HG03064 (cell line): ENCODE results near the gene TESK1.
"Not testable (repeated sequence)": the region's sequence is repeated elsewhere in the genome, so short reads cannot be mapped to it uniquely, and the experiment has no call there.

Experiments
- ATAC-seq: cut with Tn5 transposase; IDR thresholded peaks from one replicate; pipeline ENCODE4 v1.9.1; 2021; ENCODE audit warnings: low read depth; ENCODE audit not compliant: unreplicated experiment

TESK1 gene

DNA sequence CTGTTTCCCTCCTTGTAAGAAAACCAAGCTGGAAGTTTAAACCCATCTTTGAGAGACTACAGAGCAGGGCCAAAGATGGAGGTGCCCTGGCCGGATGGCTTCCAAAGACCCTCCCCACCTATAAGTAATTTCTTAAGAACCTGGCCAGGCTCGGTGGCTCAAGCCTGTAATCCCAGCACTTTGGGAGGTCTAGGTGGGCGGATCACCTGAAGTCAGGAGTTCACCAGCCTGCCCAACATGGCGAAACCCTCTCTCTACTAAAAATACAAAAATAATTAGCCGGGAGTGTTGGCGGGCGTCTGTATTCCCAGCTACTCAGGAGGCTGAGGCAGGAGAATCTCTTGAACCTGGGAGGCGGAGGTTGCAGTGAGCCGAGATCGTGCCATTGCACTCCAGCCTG lies 40.7 kb downstream of the TESK1 start:
- ATAC-seq = not testable (repeated sequence)

DNA sequence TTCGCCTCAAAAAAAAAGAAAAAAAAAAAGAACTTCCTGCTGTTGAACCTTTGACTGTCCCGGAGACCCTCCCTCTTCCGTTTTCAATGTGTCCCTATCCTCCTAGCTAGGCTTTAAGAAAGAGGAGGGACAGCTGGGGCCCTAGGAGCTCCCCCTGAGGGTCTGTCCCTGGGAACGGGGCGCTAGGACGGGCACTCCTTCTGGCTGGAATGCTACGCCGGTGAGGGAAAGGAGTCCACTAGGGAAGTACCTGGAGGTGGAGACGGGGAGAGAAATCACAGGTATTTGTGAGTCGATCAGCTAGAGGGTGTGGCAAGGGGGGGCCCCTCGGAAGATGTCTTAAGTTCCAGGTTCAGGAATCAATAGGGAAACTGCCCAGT lies 41.1 kb downstream of the TESK1 start:
- ATAC-seq = no peak

DNA sequence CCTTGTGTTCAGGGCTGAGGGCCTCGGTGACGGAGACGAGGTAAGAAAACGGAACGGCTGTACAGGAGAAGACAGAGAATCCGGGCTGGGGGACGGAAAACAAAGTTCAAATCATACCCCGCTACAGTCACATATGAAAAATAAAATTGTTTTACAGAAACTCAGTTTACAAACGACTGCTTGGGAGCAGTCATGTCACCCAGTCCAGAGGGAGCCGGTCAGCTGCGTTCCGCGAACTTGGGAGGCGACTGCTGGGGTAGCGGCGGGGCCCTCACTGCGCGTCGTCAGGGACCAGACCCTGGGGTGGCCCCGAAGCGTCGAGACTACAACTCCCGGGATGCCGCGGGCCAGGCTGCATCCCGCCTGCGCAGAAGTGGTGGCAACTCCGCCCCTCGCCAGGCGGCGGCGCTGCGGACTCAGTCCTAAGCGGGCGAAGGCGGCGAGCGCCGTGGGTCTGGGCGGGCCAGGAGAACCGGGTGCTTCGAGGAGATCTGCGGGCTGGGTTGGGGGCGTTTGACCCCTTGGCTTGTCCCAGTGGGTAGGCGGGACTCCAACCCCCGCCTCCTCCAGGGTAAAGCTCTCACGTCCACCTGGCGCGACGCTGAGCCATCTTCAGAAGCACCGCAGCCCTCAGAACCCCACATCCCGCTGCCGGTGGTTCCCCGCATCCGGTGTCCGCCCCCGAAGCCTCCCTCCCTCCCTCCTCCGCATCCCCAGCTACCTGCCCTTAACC lies 41.6 kb downstream of the TESK1 start:
- peak; percentile 81 for ATAC-seq

DNA sequence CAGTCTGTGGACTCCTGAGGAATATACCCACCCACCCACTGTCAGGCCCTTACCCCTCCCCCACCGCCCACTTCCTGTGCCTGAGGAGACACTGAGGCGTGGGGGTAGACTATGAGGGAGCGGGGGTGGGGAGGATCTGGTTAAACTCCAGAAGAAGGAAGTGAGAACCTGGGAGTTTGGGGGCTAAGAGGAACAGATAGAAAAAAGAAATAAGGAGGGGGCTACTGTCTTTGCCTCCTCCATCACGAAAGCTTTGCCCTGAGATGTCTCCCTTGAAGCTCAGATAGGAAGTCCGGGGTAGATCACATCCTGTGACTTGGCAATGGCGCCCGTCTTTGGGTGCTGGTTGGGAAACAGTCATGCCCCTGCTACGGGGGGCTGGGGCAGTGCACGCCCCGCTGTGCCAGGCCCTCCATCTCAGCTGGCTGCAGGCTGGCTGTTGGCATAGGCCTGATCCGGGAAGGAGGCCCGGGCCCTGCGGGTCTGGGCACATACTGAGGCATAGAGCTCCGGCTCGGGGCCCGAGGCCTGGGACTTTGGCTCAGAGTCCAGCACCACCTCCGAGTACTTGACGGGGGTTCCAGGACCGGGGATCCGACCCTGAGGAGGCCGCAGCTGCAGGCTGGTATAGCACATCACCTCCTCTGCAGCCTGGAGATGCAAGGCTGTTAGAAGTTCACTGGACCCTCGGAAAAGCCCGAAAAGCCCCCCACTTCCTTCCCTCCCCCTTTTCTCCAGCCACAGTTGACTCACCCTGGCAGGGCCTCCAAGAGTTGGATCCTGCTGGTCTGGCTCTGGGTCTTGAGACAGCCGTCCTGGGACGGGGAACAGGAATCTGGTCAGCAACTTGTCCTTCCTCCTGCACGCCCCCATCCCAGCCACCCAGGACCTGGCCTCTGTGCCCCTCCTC lies 44.6 kb downstream of the TESK1 start:
- no peak for ATAC-seq

DNA sequence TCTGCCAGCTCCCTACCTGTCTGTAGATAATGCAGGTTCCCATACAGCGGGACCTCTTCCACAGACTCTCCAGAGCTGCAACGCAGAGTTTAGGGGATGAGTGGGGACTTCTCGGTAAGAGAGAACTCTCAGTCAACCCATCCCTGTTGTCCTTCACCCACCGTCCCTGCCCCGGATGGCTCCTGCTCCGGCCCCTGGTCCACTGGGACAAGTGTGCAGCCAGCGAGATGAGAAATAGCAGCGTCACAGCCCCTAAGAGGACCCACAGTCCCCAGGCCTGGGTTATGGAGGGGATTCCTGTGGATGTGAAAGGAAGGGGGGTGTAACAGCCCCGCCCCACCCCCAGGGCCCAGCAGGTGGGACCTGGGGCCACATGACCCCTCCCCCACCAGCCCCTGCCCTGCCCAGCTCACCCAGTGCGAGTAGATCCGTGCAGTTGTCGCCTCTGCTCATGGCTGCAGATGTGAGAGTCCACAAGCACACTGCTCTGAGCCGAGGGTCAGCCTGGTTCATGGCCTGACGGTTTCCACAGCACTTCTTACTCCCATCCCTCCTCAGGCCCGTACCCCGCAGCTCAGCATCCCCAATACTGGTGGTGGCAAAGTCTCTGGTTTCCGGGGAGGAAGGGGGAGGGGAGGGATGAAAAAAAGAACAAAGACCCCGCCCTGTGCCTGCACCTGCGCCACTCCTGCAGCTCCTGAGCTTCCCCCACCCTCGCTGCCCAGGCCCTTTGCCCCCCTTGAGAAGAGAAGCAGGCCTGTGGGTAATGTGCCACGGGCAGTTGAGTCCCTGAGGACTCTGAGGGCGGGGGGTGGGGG lies 45.5 kb downstream of the TESK1 start, which contains the start of gene SIT1:
SIT1 (minus strand) TSS at position 591 of the 818 bp plus-strand sequence; CDS start at position 513, 78 bp downstream.
- ATAC-seq = no peak

DNA sequence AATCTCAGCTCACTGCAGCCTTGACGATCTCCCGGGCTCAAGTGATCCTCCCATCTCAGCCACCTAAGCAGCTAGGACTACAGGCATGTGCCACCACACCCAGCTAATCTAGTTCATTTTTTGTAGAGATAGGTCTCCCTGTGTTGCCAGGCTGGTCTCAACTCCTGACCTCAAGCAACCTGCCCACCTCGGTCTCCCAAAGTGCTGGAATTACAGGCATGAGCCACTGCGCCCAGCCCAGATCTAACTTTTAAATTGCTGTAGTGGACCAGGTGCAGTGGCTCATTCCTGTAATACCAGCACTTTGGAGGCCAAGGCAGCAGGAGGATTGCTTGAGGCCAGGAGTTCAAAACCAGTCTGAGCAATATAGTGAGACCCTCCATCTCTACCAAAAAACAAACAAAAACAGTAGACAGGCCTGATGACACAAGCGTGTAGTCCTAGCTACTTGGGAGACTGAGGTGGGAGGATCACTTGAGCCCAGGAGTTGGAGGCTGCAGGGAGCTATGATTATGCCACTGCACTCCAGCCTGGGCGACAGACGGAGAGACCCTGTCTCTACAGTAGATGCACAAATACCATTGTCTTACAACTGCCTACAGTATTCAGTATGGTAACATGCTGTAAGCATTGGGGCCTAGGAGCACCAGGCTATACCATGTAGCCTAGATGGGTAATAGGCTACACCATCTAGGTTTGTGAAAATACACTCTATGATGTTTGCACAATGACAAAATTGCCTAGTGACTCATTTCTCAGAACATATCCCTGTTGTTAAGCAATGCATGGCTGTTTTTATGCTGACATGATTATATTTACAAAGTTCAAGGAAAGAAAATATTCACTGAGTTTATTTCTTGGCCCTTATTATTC lies 47.1 kb downstream of the TESK1 start:
- ATAC-seq = no peak

DNA sequence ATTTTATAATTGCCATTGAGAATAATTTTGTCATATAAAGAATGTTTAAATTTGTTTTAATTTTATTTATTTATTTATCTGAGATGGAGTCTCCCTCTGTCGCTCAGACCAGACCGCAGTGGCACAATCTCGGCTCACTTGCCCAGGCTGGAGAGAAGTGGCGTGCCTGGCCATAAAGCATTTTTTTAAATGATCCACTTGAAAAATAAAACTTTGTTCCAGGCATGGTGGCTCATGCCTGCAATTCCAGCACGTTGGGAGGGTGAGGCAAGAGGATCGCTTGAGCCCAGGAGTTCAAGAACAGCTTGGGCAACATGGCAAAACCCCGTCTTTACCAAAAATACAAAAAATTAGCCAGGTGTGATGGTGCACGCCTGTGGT lies 47.8 kb downstream of the TESK1 start:
- ATAC-seq = no peak

DNA sequence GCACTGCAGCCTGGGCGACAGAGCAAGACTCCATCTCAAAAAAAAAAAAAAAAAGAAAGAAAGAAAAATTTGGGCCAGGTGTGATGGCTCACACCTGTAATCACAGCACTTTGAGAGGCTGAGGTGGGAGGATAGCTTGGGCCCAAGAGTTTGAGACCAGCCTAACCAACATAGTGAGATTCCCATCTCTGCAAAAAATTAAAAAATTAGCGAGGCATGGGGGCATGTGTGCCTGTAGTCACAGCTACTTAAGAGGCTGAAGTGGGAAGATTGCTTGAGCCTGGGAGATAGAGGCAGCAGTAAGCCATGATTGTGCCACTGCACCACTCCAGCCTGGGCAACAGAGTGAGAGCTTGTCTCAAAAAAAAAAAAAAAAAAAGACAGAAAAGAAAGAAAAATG lies 48.5 kb downstream of the TESK1 start:
- no peak for ATAC-seq

DNA sequence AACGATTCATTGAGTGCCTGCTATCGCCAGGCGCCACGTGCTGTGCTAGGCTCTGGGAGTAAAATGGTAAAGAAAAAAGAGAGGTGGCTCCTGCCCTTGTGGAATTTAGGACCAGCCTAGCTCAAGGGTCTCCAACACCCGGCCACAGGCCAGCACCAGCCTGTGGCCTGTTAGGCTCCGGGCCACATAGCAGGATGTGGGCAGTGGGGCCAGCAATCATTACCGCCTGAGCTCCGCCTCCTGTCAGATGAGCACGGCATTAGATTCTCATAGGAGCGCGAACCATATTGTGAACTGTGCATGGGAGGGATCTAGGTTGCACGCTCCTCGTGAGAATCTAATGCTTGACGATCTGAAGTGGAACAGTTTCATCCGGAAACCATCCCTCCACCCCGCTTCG lies 51.3 kb downstream of the TESK1 start:
- no peak for ATAC-seq

DNA sequence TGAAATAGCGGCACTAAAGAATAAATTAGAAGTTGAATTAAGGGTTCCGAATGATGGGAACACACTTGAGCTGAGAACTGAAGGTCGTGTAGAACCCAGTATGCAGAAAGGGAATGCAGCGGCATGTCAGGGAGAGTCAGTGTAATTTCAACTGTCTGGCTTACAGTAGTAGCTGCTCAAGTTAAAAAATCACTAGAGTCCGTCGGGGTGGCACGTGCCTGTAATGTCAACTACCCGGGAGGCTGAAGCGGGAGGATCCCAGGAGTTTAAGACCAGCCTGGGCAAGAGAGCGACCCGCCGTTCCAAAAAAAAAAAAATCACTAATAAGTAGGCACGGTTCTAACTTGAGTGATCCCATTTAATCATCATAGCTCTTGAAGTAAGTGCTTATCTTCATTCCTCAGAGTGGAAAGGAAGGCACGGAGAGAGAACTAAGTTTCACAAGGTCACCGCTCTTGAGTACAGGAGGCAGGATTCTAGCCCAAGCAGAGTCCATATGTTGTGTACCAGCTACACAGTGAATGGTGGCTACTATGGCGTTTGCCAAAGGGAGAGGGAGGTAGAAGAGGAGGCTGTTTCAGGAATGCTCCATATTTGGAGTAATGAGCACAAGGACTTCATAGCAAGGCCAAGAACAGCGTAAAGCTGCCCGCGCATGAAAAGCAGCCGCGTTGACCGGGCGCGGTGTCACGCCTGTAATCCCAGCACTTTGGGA lies 51.9 kb downstream of the TESK1 start:
- no peak for ATAC-seq

DNA sequence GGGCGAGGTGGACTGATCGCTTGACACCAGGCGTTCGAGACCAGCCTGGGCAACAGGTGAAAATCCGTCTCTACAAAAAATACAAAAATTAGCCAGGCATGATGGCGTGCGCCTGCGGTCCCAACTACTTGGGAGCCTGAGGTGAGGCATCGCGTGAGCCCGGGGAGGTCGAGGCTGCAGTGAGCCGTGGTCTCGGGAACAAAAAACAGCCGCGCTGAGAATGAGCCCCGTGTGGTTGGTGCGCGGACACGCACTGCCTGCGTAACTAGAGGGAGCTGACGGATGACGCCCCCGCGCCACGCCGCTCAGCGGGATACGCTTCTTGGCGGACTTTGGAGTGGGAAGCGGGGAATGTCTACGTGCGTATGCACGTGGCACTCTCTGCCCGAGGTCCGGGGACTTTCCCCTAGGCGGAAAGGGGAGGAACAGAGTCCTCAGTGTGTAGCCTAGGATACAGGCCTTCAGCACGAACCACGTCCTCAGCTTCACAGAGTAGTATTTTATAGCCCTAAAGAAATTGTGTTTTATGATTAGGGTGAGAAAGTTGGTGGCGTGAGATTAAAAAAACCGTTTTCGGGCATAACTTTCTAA lies 52.6 kb downstream of the TESK1 start, which contains the start of gene RMRP:
RMRP (minus strand) TSS at position 474 of the 591 bp plus-strand sequence.
- ATAC-seq = peak; percentile 88

DNA sequence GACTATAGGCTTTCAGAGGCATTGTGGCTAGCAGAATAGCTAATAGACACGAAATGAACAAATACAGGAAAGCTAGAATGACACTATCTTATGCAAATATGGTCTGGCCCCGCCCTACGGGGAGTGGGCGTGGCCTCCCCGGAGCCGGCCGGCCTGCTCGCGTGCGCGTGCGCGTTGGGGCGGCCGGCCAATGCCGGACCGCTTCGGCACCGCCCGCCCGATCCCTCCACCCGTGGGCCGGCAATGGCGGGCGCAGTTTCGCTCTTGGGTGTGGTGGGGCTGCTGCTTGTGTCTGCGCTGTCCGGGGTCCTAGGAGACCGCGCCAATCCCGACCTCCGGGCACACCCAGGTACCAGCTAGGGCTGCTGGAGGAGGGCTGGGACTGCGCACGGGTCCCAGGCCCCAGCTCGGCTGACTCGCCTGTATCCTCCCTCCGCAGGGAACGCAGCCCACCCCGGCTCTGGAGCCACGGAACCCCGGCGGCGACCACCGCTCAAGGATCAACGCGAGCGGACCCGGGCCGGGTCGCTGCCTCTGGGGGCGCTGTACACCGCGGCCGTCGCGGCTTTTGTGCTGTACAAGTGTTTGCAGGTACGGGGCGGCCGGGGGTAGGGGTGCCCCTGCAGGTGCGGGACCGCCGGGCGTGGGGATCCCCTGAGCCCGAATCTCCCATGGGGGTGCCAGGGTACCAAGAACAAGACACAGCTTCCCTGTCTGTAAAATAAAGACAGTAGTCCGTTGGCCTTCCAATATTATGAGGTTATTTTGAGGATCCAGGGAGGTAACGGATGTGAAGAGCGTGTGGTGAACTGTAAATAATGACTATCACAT lies 53.3 kb downstream of the TESK1 start, which contains the start of gene CCDC107:
CCDC107 (plus strand) TSS at position 156 of the 831 bp plus-strand sequence; CDS start at position 244, 88 bp downstream.
- peak; percentile 53 for ATAC-seq

DNA sequence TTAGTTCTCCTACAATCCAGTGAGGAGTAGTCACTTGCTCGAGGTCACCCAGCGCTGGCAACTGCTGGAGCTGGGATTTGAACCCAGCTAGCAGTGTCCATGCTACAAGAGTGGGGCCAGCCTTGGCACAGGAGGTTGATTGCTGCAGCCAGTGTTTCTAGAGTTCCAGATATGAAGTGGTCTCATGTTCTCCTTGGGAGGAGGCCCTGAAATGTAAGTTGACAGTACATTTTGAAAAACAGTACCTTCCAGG lies 53.8 kb downstream of the TESK1 start:
- no peak for ATAC-seq

DNA sequence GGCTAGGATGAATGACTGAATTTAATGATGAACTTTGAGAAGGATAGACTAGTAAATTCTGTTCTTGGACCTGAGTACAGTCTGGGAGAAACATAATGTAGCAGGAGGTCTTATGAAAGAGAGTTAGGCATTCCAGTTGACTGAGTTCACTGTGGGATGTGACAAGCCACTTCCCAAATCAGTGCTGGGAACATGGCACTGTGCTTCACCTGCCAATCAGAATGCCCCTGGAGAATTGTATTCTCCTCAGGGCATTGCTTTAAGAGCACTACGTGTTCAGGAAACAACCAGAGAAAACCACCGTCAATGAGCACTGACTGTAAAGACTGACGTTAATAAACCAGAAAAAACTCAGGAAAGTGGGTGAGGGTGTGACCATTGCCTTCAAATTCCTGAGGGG lies 54.3 kb downstream of the TESK1 start:
- no peak for ATAC-seq
